Coronary artery (tissue), 2 donors: Measurements from ENCODE around the gene DPF3.
A peak's percentile ranks its signal among the peaks of the same experiment; 100 is the strongest.
"Not testable (repeated sequence)": the region's sequence is repeated elsewhere in the genome, so short reads cannot be mapped to it uniquely, and the experiment has no call there.

Source experiments
- DNase-seq: peaks from one replicate; pipeline ENCODE4 v3.0.0-alpha.2; 2017; ENCODE audit warnings: low spot score
- H3K27ac ChIP-seq, 2 donors: fragments of 200-600 bp; sonication (generic); one replicate each; pipeline ENCODE4 v1.5.1; 2016 to 2019
- H3K4me3 ChIP-seq: fragments of 200-600 bp; sonication (generic); 2 replicates; pipeline ENCODE4 v1.5.1; 2016; ENCODE audit warnings: mild to moderate bottlenecking, moderate library complexity
- TF ChIP-seq, protein P1 (sequence below): fragments of 200-600 bp; sonication (generic); IDR thresholded peaks from one replicate; pipeline ENCODE4 v1.5.1; 2019; ENCODE audit warnings: antibody characterized with exemption

The DPF3 gene

DNA sequence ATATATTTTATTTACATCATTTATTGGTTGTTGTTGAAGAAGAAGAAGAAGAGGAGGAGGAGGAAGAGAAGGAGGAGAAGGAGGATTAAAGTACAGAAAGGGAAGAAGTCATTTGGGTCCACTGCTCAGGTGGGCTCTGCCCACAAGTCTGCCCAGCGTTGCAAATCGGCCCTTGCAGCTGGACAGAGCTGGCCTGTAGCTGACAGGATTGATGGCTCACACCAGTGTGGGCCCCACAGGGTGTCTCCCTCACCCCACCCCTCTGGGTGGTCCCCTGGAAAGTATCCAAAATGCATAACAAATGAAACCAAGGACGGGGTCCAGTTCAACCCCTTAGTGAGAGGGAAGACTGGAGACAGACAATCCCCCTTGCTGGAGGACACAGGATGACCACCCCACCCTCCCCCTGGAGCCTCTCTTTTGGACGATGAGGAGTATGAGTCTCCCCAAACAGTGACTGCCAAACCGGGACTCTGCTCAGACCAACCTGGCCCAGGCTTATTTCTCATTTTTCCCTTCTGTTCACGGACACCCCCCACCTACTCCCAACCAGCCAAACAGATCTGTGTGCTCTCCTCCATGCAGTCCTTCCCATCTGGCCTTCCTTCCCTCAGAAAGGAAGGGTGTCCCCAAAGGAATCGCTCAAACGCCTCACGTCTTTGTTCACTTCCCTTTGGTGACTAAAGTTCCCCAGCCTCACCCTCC, 17.7 kb downstream of the DPF3 start:
- TF ChIP-seq, protein P1, sequence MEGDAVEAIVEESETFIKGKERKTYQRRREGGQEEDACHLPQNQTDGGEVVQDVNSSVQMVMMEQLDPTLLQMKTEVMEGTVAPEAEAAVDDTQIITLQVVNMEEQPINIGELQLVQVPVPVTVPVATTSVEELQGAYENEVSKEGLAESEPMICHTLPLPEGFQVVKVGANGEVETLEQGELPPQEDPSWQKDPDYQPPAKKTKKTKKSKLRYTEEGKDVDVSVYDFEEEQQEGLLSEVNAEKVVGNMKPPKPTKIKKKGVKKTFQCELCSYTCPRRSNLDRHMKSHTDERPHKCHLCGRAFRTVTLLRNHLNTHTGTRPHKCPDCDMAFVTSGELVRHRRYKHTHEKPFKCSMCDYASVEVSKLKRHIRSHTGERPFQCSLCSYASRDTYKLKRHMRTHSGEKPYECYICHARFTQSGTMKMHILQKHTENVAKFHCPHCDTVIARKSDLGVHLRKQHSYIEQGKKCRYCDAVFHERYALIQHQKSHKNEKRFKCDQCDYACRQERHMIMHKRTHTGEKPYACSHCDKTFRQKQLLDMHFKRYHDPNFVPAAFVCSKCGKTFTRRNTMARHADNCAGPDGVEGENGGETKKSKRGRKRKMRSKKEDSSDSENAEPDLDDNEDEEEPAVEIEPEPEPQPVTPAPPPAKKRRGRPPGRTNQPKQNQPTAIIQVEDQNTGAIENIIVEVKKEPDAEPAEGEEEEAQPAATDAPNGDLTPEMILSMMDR: no peak
- DNase-seq: no peak
- H3K27ac ChIP-seq: no peak overlapping the region

DNA sequence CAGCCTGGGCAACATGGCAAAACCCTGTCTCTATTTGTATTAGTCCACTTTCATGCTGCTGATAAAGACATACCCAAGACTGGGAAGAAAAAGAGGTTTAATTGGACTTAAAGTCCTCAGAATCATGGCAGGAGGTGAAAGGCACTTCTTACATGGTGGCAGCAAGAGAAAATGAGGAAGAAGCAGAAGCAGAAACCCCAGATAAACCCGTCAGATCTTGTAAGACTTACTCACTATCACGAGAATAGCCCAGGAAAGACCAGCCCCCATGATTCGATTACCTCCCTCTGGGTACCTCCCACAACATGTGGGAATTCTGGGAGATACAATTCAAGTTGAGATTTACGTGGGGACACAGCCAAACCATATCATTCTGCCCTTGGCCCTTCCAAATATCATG, 23.0 kb downstream of the DPF3 start:
- not testable (repeated sequence) for H3K4me3 ChIP-seq, H3K27ac ChIP-seq, DNase-seq

More for the DNA sequence above, 17.7 kb downstream of the DPF3 start:
- no peak overlapping the region for H3K4me3 ChIP-seq

DNA sequence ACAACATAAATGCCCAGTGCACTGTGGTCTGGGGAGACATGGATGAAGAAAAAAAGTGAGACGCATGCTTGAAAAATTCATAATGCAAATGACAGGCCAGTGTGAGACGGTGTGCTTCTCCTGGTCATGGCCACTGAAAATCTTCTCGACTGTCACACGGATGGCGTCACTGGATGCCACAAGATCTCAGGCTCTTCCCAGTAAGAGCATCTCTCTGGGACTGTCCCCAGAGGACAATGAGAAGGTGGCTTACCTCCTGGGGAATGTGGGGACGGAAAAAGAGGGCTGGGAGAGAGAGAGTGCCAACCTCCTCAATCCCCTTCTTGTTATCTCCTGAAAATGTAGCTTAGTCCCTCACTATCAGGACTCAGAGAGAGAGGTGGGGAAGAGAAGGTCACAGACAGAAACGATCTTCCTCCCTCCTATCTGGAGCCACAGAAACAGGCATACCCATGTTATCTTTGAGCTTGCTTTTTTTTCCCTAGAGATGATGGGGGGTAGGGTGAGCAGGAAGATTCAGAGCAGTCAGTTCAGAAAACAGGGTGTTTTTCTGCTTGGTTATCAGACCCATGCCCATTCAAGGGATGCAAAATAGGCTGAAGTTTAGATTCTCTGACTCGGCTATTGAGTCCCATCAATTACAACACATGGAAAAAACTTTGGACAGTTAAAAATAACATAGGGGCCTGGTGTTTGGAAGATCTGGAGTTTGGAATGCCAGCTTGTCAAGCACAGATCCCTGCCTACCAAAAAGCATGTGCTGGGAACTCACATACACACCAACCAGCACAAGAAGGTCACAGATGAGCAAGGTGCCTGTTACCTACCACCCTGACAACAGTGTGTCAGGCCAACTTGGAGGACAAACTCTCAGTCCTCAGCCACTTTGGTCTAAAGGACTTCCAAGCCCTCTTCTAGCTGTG, 24.2 kb downstream of the DPF3 start:
- TF ChIP-seq, protein P1: no peak
- H3K4me3 ChIP-seq: no peak overlapping the region
- H3K27ac ChIP-seq: peak overlapping the region in 1 of 2 donors; percentile 24

DNA sequence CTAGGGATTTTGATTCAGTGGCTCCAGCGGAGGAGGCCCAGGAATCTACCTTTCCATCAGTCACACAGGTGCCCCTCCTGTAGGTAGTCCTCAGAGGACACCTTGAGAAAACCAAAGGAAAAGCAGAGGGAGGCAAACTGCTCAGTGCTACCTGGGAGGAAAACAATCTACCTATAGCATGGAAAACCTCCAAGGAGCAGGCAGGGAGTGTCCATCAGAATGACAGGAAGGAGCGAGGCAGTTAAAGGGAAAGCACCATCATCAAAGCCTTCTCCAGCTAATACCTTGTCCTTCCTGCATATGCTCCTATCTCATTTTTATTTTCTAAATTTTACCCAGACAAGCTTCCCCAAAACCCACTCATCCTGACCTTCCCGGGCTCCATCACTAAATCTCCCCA, 25.4 kb downstream of the DPF3 start:
- TF ChIP-seq, protein P1: no peak
- Histone ChIP-seq H3K4me3 (no peak overlapping the region), H3K27ac (no peak overlapping the region)
- no peak for DNase-seq

More for the DNA sequence above, 24.2 kb downstream of the DPF3 start:
- DNase-seq: no peak

DNA sequence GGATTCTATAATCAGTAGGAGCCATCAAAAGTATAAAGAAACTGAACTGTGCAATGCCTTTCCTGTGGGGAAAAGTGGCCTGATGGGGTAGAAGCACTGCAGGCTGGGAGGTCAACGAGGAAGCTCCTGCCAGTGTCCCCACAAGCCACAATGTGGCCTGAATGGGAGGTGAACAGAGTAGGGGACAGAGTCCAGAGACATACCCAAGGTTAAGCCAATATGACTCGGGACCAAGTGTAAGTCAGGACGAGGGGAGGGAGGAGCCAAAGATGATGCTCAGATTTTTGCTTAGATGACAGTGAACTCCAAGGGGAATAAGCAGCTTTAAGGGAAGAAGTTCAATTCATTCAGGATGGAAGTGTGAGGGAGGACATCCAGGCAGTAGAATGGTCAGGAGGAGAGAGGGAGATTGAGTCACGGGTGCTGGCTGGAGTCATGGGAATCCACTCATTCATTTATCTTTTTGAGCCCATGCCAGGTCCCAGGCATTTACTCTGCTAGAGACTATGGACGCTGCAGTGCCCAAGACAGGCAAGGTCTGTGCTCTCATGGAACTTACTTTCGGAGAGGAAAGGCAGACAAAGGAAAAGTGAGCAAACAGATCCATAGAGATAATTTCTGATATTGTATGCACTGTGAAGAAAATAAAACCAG, 29.1 kb downstream of the DPF3 start:
- TF ChIP-seq, protein P1: no peak
- DNase-seq: no peak
- Histone ChIP-seq H3K4me3 (no peak overlapping the region), H3K27ac (no peak overlapping the region)

DNA sequence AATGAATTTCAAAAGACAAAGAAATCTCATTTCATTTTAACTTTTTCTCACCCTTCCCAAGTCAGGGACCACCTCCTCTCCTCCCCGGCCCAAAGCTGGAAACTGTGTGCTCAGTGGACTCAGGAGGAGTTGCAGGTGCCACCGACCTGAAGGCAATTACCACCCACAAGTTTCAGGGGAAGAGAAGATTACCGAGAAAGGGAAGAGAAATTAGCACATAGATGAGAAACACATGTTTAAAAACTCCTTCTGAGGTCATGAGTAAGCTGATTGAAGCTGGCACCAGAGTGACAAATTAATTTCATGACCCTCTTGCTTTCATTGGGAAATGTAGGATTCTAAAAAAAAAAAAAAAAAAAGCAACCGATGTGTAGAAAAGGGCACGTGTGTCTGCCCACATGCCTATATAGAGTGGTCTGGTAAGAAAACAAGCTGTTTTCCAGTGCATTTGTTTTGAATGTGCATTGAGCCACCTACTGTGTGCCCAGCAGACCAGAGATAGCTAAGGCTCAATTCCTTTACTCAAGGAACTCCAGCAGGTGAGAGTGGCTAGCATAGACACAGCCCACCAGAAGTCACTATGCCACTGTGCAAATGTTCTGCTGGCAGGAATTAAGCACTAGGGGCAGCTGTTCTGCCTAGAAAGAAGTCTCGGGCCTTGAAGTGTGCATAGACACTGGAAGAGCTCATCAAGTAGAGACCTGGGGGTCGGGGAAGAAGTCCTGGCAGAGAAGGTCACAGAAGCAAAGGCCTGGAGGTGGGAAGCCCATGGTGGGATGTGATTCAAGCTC, 30.5 kb downstream of the DPF3 start:
- TF ChIP-seq, protein P1: no peak
- no peak for DNase-seq
- H3K4me3 ChIP-seq: no peak overlapping the region
- no peak overlapping the region for H3K27ac ChIP-seq
